ENCODE measurements around the gene ADGRL1.
"Not testable (repeated sequence)": the region's sequence is repeated elsewhere in the genome, so short reads cannot be mapped to it uniquely, and the experiment has no call there.

- TF ChIP-seq, protein P1, sequence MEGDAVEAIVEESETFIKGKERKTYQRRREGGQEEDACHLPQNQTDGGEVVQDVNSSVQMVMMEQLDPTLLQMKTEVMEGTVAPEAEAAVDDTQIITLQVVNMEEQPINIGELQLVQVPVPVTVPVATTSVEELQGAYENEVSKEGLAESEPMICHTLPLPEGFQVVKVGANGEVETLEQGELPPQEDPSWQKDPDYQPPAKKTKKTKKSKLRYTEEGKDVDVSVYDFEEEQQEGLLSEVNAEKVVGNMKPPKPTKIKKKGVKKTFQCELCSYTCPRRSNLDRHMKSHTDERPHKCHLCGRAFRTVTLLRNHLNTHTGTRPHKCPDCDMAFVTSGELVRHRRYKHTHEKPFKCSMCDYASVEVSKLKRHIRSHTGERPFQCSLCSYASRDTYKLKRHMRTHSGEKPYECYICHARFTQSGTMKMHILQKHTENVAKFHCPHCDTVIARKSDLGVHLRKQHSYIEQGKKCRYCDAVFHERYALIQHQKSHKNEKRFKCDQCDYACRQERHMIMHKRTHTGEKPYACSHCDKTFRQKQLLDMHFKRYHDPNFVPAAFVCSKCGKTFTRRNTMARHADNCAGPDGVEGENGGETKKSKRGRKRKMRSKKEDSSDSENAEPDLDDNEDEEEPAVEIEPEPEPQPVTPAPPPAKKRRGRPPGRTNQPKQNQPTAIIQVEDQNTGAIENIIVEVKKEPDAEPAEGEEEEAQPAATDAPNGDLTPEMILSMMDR (IDR thresholded peaks at IDR 0.05; ENCODE audit: insufficient read depth, low read length, poor library complexity, severe bottlenecking): not testable (repeated sequence)
- TF ChIP-seq EZH2phosphoT487 (conservative IDR thresholded peaks at IDR 0.05; ENCODE audit: low read length): not testable (repeated sequence)
Observed at GRCh38 chr19:14195216-14195615, 10.8 kb downstream of the ADGRL1 start.
